NCI-H2196 (cell line): ENCODE results near the gene PPP1R9A.

ENCODE experiments used
- DNase-seq: peaks from one replicate; lab custom pipeline; 2025; ENCODE audit not compliant: unreplicated experiment; lab: John Stamatoyannopoulos, UW

The PPP1R9A gene

DNA sequence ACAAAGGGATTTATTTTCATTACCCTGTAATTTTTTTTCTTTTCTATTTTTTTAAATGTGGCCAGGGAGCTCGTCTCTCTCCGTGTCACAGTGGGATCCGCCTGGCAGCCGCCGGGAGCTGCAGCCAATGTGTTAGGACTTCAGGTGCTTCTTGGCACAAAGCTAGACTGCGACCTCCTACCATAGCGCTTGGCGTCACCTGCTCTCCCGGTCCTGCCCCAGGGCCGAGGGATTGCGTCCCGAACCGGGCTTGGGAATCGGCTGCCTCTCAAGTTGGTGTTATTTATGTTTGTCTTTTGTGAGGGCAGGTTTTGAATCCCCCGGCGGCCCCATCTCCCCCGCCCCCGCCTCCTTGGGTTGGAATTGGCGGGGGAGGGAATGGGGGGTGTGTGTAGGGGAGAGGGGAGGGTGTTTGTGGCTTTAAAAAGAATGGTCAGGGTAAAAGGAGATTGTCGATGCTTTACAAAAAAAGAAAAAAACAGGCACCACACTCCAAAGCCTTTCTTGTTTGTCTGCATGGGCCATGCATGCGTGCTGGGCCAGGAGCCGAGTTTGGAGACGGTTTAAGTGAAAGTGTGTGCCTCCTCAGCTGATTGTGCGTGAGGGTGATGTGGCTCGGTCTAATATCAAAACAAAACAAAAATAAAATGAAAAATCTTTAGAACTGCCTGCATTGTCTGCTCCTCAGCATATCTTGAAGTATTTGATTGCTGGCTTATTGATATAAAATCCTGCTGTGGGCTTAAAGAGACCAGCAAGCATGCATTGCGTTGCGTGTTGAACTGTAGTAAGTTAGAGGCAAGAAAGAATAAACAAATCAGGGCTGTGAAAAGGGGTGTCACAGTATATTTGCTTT lies 1.2 kb downstream of the PPP1R9A start:
- peak; percentile 50 for DNase-seq

DNA sequence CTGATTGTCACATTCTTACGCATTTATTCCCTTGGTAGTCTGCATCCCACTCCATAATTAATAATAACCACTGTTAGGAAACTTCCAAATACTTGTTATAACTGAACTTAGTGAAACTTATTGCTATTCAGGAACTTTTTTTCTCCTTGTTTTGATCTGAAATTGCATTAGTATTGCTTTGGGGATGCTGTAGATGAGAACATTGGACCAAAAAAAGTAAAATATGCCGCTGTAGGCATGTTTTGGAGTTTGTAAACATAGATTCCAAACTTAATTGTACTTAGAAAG lies 1.7 kb downstream of the PPP1R9A start:
- no peak for DNase-seq

DNA sequence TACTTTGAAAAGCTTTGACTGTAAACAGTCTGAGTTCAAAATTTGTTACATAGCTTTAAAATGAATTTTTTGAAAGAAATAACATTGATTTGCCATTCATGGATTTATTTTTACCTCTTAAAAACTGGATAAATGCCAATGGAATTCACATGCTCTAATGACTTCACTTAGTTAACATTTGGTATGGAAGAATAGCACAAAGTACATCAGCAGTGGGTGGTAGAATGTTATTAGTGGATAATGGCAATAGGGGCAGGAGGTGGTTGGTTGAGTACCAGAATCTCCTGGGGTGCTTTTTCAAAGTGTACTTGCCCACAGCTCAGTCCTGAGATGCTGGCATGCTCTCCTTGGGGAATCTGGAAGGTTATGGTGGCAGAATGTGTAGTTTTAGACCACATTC lies 4.7 kb downstream of the PPP1R9A start:
- no peak for DNase-seq

DNA sequence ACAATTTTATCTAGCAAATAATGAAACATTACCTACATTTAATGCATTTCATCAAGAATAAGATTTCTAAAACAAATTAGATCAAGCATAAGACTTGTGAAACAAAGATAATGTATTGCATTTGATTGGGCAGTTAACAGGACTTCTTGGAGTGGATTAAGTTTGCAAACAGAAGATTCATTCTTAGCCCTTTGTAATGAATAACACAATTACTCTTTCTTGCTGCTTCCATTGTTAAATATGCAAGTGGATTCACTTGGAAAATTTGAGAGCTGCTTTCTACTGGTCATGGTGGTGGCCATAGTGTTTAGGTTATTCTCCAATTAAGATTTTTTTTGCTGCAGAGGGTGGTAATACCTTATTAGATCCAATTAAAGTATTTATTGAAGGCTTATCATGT lies 6.0 kb downstream of the PPP1R9A start:
- no peak for DNase-seq

DNA sequence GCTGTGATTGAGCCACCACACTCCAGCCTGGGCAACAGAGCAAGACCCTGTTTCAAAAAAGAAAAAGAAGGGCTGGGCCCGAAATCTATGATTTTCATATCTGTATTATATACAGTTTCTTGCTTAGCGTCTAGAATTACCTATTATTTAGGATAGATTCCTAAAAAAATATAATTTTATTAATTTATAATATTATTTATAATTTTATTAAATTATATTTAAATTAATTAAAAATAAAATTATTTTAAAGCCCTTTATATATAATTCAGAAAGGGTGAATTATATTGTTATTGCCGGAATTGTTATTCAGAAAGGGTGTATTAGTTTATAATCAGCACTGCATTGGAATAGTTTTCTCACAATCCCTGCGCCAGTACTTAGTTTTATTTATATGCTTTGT lies 14.5 kb downstream of the PPP1R9A start:
- no peak for DNase-seq

DNA sequence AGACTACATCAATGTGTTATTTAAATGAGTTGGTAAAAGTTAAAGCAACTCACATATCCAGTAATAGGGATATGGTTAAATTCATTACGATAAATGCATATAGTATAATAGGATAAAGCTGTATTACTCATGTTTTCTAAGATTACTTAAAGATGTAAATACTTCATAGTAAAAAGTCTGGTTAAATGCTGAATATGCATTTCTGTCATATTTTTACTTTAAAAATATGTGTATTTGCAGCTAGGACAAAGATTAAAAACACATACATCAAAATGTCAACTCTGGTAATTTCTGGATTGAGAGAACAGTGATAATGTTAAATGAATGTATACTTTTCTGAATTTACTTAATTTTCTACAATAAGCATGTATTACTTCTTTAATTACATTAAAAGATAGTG lies 15.1 kb downstream of the PPP1R9A start:
- no peak for DNase-seq

DNA sequence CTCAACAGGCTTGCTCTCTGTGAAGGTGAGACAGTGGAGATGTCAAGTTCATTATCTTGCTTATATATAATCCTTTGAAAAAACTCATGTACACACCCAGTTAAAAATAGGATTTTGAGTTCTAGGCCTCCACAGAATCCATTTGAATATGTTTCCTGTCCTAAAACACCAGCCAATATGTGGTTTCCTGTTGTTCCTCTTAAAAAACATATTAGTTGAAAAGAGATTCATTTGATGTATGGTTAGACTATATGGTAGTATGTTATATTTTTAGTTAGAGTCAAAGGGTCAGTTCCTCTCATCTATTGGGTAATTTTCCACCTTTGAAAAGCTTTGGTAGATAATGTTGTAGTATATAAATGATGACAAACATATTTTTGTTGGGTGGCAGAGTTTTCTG lies 16.0 kb downstream of the PPP1R9A start:
- DNase-seq: no peak

DNA sequence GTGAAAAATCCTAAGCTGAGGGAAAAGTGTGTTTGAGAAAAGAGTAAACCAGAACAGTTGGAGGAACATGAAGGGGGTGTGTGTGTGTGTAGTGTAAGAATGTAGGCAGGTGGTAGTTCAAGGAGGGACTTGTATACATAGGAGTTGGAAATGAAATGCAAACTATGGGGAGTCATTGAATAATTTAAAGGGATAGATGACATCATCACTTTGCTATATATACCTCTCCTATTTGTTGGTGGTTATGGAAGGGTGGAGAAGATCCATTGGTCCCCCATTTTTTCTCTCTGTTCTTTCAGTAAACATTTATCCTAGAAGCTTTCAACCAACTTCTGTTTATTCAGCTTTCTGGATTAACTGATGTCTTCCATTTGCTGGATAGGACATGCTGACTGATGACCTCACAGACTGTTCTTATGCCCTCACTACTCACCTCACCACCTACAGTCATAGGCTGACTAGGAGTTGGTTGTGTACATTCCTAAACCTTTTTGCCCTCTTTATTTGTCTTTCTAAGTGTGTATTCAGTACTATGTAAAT lies 20.8 kb downstream of the PPP1R9A start:
- no peak for DNase-seq

DNA sequence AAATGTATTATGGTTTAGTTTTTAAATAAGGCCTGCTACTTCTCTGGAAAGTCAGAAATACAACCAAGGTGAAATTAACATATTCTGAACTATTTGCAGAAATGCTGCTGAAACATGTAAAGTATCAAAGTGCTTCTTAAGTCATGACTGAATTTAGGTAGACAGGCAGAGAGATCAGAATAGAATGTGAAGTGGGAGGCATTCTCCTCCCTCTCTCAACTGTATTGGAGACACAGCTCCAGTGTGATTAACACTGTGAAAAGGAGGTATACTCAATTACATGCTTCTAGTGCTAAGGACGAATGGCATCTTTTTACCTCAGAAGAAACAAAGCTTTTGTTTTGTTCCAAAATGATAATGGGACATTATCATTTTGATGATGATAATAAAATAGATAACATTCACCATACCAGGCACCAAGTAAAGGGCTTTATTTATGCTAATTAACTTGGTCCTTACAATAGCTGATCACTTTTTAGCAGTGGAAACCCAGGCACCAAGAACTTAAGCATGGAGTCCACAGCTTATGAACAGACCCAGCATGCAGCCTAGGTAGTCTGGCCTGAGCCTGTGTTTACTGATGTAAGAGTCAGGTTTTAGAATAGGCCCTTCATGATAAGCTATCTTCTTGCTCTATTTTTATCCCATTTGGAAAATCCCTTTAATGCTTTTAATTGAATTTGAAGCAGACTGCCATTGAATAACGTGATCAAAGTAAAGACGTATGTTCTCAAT lies 26.0 kb downstream of the PPP1R9A start:
- no peak for DNase-seq

DNA sequence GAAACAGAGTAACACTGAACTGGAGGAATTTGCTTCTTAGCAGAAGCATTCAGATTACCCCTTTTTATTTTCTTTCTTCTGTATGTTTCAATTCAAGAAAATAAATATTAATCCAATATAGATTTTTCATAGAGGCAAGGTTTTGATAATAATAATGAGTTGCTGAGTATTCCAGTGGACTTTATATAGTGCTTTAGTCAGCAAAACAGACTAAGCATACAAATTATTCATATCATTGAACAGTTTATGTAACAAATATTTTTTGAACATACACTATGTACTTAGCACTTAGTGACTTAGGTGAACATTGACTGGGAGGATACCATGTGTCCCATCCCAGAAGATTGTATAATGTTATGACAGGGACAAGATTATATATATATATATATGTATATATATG lies 32.0 kb downstream of the PPP1R9A start:
- no peak for DNase-seq

DNA sequence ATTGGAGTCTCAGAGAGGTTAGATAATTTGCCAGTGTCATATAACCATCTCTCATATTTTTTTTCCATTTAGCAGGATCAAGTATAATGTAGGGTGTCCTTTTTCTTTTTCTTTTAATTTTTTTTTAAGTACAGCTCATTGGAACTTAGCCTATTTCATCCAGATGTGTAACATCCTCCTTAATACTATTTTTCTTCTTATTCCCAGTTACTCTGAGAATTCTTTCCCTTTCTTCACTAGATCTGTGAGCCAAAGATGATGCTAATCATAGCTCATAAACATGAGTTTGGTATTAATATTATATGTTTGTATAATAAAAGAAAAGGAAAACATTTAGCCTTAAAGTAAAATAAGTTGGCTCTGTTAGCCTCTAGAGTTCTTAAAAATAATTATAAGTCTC lies 32.8 kb downstream of the PPP1R9A start:
- no peak for DNase-seq

DNA sequence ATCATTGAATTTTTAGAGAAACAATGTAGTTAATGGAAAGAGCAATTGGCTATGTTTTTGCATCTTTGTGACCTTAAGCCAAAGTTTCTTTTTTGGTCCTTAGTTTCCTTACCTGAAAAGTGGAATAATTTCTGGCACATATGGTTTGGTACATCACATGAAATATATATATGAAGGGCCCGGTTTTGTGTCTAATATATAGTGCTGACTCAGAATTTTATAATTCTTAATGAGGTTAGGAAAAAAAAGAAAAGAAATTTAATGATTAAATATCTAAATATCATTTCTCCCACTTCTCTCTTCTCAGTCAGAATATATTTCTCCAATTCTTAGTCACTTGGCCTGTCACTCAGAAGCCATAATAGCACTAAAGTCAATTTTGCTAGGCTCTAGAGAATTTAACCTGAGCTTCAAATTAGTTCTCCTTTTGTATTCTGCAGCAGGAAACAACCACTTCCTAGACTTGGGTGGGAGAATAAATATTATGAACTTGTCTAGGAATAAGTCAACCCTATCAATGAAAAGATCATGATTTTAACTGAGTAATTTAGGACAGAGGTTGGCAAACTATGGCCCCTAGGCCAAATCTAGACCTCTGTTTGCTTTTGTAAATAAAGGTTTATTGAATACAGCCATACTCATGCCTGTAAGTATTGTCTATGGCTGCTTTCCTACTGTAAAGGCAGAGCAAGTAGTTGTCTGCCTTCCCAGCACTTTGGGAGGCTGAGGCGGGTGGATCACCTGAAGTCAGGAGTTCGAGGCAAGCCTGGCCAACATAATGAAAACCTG lies 34.6 kb downstream of the PPP1R9A start:
- no peak for DNase-seq

DNA sequence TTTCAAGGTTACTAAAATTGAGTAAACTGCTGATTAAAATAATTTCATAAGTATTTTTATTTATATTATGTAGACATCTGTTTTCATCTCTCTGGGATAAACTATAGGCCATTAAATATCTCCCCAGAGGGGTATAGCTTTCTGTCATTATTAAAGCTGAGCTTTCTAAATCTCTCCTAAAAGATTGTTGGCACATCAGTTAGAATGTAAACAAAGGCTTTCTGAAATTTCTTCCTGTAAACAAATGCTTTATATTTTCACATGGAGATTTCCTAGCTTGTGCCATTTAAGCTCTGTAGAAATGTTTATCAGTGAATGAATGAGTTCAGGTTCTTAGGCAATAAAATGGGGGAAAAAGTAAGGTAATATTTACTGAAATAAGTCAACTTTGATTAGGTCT lies 35.7 kb downstream of the PPP1R9A start:
- DNase-seq: no peak

DNA sequence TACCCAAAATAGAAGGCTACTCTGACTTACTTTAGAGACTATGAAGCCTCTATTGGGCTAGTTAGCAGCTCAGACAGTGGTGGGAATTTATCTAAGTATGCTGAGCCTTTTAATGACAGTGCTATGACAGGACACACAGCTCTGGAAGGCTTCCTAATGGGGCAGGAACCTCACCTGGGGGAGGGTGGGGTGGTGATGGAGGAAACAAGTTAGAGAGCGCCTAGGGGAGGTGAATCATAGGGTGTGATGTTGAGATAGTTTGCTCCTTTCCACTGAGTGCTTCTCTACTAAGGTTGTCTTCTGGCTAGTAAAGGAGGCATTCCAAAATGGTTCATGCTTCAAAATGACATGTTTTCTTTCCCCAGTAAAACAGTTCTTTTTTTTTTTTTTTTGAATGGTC lies 42.1 kb downstream of the PPP1R9A start:
- DNase-seq: no peak

DNA sequence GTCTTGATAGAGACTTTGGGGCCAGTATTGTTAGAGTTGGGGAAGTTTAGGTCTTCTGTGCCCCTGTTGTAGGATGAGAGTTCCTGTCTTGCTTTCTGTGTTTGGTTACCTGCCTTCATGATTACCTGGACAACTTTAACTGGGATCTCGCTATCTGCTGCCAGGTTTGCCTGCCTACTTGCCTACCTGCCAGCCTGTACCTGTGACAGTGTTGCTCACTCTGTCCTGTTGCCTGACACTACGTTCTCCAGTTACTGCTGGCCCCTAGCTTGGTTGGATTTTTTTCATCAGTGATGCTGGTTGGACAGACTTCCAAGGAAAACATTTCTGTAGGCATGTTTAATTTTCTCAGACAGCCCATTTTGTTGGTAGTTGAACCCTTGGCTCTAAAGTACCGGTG lies 48.4 kb downstream of the PPP1R9A start:
- no peak for DNase-seq

DNA sequence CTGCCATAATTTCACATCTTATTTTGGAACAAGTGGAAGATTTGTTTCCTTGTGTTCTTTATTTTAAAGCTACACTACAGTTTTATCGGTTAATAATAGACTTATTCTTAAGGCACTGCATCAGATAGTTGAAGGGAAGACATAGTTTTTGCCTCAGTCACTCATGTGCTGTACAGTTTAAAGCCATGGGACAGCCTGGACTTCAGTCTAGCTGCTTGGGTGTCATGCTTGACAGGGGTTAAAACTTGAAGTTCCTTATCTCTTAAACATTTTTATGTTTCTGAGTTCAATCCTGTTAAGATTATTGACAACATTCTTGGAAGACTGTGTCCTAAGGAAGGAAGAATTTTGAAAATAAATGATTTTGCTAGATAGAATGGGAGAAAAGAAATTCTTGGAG lies 49.7 kb downstream of the PPP1R9A start:
- DNase-seq: no peak

DNA sequence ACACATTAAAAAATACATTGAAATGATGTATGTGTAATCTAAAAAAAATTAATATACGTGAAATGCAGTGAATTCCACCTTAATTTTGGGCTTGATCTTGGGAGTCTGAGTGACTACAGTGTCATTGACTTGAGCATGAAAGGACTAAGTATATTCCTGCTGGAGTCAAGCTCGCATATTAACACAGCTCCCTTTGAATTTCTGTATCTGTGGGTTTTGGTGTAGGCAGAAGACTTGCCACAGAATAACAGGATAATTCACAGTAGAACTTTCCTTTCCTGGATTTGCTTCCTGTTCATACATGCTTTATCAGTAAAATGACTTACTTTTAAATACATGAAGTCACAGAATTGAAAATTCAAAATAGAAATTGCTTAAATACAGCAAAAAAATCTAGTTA lies 55.3 kb downstream of the PPP1R9A start:
- no peak for DNase-seq

DNA sequence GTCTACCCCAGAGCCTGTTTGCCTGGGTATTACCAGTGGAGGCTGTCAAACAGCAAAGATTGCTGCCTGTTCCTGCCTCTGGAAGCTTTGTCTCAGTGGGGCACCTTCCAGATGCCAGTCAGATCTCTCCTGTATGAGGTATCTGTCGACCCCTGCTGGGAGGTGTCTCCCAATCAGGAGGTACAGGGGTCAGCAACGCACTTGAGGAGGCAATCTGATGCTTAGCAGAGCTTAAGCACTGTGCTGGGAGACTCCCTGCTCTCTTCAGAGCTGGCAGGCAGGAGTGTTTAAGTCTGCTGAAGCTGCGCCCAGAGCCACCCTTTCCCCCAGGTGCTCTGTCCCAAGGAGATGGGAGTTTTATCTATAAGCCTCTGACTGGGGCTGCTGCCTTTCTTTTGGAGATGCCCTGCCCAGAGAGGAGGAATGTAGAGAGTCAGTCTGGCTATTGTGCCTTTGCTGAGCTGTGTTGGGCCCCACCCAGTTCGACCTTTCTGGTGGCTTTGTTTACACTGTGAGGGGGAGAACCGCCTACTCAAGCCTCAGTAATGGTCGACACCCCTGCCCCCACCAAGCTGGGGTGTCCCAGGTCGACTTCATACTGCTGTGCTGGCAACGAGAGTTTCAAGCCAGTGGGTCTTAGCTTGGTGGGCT lies 62.2 kb downstream of the PPP1R9A start:
- no peak for DNase-seq

DNA sequence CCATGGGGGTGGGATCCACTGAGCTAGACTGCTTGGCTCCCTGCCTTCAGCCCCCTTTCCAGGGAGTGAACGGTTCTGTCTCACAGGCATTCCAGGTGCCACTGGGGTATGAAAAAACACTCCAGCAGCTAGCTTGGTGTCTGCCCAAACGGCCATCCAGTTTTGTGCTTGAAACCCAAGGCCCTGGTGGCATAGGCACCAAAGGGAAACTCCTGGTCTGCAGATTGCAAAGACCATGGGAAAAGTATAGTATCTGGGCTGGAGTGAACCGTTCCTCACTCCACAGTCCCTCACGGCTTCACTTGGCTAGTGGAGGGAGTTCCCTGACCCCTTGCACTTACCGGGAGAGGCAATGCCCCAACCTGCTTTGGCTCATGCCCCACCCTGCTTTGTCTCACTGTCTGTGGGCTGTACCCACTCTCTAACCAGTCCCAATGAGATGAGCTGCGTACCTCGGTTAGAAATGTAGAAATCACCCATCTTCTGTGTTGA lies 62.7 kb downstream of the PPP1R9A start:
- DNase-seq: no peak

DNA sequence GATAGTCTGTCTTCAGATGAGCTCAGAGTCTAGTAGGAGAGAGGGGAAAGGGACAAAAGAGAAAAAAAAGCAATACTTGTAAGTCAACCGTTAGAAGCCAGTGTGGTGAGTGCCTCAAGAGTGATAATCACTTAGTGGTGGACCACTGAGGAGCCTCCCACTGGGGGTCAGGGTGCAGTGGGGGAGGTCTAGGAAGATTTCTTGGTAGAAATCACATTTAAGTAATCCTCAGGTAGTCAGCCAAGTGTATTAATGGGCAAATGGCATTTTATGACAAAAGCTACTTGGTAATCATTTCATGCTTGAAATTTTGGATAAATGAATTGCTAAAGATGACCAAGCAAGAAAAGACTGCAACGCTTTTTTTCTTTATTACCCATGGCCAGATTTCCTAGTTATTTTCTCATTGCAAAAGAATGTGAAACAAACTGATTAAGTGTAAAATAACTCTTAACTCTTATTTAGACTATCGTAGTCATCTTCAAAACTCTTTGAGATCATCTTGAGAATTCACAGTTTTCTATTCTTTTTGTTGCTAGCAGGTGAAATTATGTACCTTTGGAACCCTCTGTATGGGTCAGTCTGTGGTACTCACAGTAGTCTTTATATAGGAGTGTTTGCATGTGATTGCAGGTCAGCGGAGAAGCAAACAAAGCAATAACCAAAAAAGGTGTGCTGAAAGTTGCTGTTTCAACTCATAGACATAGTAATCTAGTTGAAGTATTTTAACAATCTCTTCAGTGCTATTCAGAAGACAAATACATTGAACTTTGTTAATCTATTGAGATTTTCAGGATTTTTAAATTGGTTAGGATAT lies 63.9 kb downstream of the PPP1R9A start:
- no peak for DNase-seq
